ENCODE results near the gene ZDHHC5. TPM values are rescaled to one million over a fixed set of nuclear protein-coding genes. Genes with fewer than 3 reads are reported as not detected.
"Not testable (repeated sequence)": the region's sequence is repeated elsewhere in the genome, so short reads cannot be mapped to it uniquely, and the experiment has no call there.

The ZDHHC5 gene
- total RNA-seq, 1 experiment from 2014 or later = 42.0 TPM

- H3K9me3 ChIP-seq (replicated peaks) = 0 out of 2 replicates have a peak, but pooled peaks cover 3% of the 10 kb centered on the region
- H3K4me1 ChIP-seq (replicated peaks) = peaks cover 24% of the 10 kb centered on the region
- no peak overlapping the region for H3K27ac ChIP-seq
- DNase-seq (ENCODE audit: low read depth in 1 of 2, low spot score in 2 of 2) = peak in 1 of 2 experiments; percentile 38
- no peaks in the 10 kb centered on the region for H3K36me3 ChIP-seq
- no peak overlapping the region for H3K4me3 ChIP-seq
- H3K27me3 ChIP-seq (replicated peaks) = peaks cover 31% of the 10 kb centered on the region
These were observed 18.8 kb upstream of the ZDHHC5 start for GRCh38 chr11:57648801-57649735.

GRCh38 chr11:57649826-57650738, 17.8 kb upstream of the ZDHHC5 start, which contains the start of gene YPEL4:
YPEL4 (minus strand) TSS chr11:57649912; CDS start chr11:57647107, 2,805 bp downstream.
- Histone ChIP-seq H3K4me3 (no peak within 1 kb of the TSS), H3K27me3 (replicated peaks) (peaks cover 31% of the 10 kb centered on the region), H3K9me3 (replicated peaks) (0 out of 2 replicates have a peak, but pooled peaks cover 3% of the 10 kb centered on the region), H3K36me3 (no peaks in the 10 kb centered on the region), H3K27ac (no peak within 1 kb of the TSS), H3K4me1 (replicated peaks) (peaks cover 24% of the 10 kb centered on the region)
- peak; percentile 58 to 62 for DNase-seq (ENCODE audit: low read depth in 1 of 2, low spot score in 2 of 2)

GRCh38 chr11:57650739-57651090, 17.2 kb upstream of the ZDHHC5 start:
- no peak overlapping the region for H3K27ac ChIP-seq
- no peak overlapping the region for H3K4me3 ChIP-seq
- H3K27me3 ChIP-seq (replicated peaks) = peaks cover 31% of the 10 kb centered on the region
- H3K4me1 ChIP-seq (replicated peaks) = peaks cover 24% of the 10 kb centered on the region
- 0 out of 2 replicates have a peak, but pooled peaks cover 3% of the 10 kb centered on the region for H3K9me3 ChIP-seq (replicated peaks)
- no peak for DNase-seq (ENCODE audit: low read depth in 1 of 2, low spot score in 2 of 2)
- no peaks in the 10 kb centered on the region for H3K36me3 ChIP-seq

GRCh38 chr11:57651408-57651807, 16.5 kb upstream of the ZDHHC5 start:
- no peak overlapping the region for H3K27ac ChIP-seq
- H3K9me3 ChIP-seq (replicated peaks) = 0 out of 2 replicates have a peak, but pooled peaks cover 3% of the 10 kb centered on the region
- no peak for DNase-seq (ENCODE audit: low read depth in 1 of 2, low spot score in 2 of 2)
- no peaks in the 10 kb centered on the region for H3K36me3 ChIP-seq
- peaks cover 24% of the 10 kb centered on the region for H3K4me1 ChIP-seq (replicated peaks)
- peaks cover 31% of the 10 kb centered on the region for H3K27me3 ChIP-seq (replicated peaks)
- no peak overlapping the region for H3K4me3 ChIP-seq

- not testable (repeated sequence) for H3K4me3 ChIP-seq; DNase-seq (ENCODE audit: low read depth in 1 of 2, low spot score in 2 of 2); H3K36me3 ChIP-seq; H3K9me3 ChIP-seq (replicated peaks); H3K27ac ChIP-seq
- Histone ChIP-seq H3K27me3 (replicated peaks) (peaks cover 25% of the 10 kb centered on the region), H3K4me1 (replicated peaks) (peaks cover 21% of the 10 kb centered on the region)
These were observed 15.7 kb upstream of the ZDHHC5 start for GRCh38 chr11:57652230-57652629.

- H3K4me3 ChIP-seq = no peak overlapping the region
- H3K27me3 ChIP-seq (replicated peaks) = peaks cover 20% of the 10 kb centered on the region
- H3K4me1 ChIP-seq (replicated peaks) = peaks cover 19% of the 10 kb centered on the region
- H3K9me3 ChIP-seq (replicated peaks) = 0 out of 2 replicates have a peak, but pooled peaks cover 3% of the 10 kb centered on the region
- H3K27ac ChIP-seq = no peak overlapping the region
- DNase-seq (ENCODE audit: low read depth in 1 of 2, low spot score in 2 of 2) = no peak
- no peaks in the 10 kb centered on the region for H3K36me3 ChIP-seq
These were observed 15.3 kb upstream of the ZDHHC5 start for GRCh38 chr11:57652662-57653061.

GRCh38 chr11:57653163-57653562, 14.8 kb upstream of the ZDHHC5 start:
- Histone ChIP-seq H3K27ac (no peak overlapping the region), H3K9me3 (replicated peaks) (0 out of 2 replicates have a peak, but pooled peaks cover 1% of the 10 kb centered on the region), H3K4me3 (no peak overlapping the region), H3K27me3 (replicated peaks) (peaks cover 15% of the 10 kb centered on the region), H3K4me1 (replicated peaks) (peaks cover 18% of the 10 kb centered on the region), H3K36me3 (no peaks in the 10 kb centered on the region)
- DNase-seq (ENCODE audit: low read depth in 1 of 2, low spot score in 2 of 2) = no peak

- no peaks in the 10 kb centered on the region for H3K27me3 ChIP-seq (replicated peaks)
- no peaks in the 10 kb centered on the region for H3K9me3 ChIP-seq (replicated peaks)
- peaks cover 25% of the 10 kb centered on the region for H3K36me3 ChIP-seq
- H3K4me1 ChIP-seq (replicated peaks) = no peaks in the 10 kb centered on the region; the same call in 1 of the 2 replicates
- H3K27ac ChIP-seq = peak overlapping the region; percentile 25; the same call in 1 of the 2 replicates
- no peak for DNase-seq (ENCODE audit: low read depth in 1 of 2, low spot score in 2 of 2)
- peak overlapping the region; percentile 48 for H3K4me3 ChIP-seq
These were observed 11.1 kb upstream of the ZDHHC5 start for GRCh38 chr11:57656885-57657193.

GRCh38 chr11:57657194-57658022, 10.5 kb upstream of the ZDHHC5 start, which contains the start of gene CLP1:
CLP1 (plus strand) TSS chr11:57657762; CDS start chr11:57659477, 1,715 bp downstream.
- H3K27ac ChIP-seq = peak within 1 kb of the TSS; percentile 25; the same call in 1 of the 2 replicates
- H3K4me3 ChIP-seq = peak within 1 kb of the TSS; percentile 48
- DNase-seq (ENCODE audit: low read depth in 1 of 2, low spot score in 2 of 2) = peak; percentile 97 to 99
- H3K4me1 ChIP-seq (replicated peaks) = no peaks in the 10 kb centered on the region; the same call in 1 of the 2 replicates
- H3K27me3 ChIP-seq (replicated peaks) = no peaks in the 10 kb centered on the region
- no peaks in the 10 kb centered on the region for H3K9me3 ChIP-seq (replicated peaks)
- H3K36me3 ChIP-seq = peaks cover 28% of the 10 kb centered on the region

- H3K27me3 ChIP-seq (replicated peaks) = no peaks in the 10 kb centered on the region
- no peaks in the 10 kb centered on the region for H3K9me3 ChIP-seq (replicated peaks)
- DNase-seq (ENCODE audit: low read depth in 1 of 2, low spot score in 2 of 2) = no peak
- H3K4me1 ChIP-seq (replicated peaks) = no peaks in the 10 kb centered on the region; the same call in 1 of the 2 replicates
- peak overlapping the region; percentile 48 for H3K4me3 ChIP-seq
- H3K27ac ChIP-seq = no peak overlapping the region
- peaks cover 34% of the 10 kb centered on the region for H3K36me3 ChIP-seq
These were observed 9.9 kb upstream of the ZDHHC5 start for GRCh38 chr11:57658023-57658361.

- no peak overlapping the region for H3K27ac ChIP-seq
- no peaks in the 10 kb centered on the region for H3K9me3 ChIP-seq (replicated peaks)
- no peak overlapping the region for H3K4me3 ChIP-seq
- peaks cover 34% of the 10 kb centered on the region for H3K36me3 ChIP-seq
- H3K27me3 ChIP-seq (replicated peaks) = no peaks in the 10 kb centered on the region
- no peak for DNase-seq (ENCODE audit: low read depth in 1 of 2, low spot score in 2 of 2)
- H3K4me1 ChIP-seq (replicated peaks) = no peaks in the 10 kb centered on the region; the same call in 1 of the 2 replicates
These were observed 8.2 kb upstream of the ZDHHC5 start for GRCh38 chr11:57659669-57660068.

- H3K4me3 ChIP-seq = no peak overlapping the region
- peaks cover 4% of the 10 kb centered on the region for H3K4me1 ChIP-seq (replicated peaks)
- H3K9me3 ChIP-seq (replicated peaks) = no peaks in the 10 kb centered on the region
- H3K36me3 ChIP-seq = peaks cover 34% of the 10 kb centered on the region
- H3K27me3 ChIP-seq (replicated peaks) = no peaks in the 10 kb centered on the region
- DNase-seq (ENCODE audit: low read depth in 1 of 2, low spot score in 2 of 2) = no peak
- no peak overlapping the region for H3K27ac ChIP-seq
These were observed 5.0 kb upstream of the ZDHHC5 start for GRCh38 chr11:57662893-57663292.

GRCh38 chr11:57663975-57664374, 3.9 kb upstream of the ZDHHC5 start:
- Histone ChIP-seq H3K9me3 (replicated peaks) (no peaks in the 10 kb centered on the region), H3K36me3 (peaks cover 43% of the 10 kb centered on the region), H3K27ac (no peak overlapping the region), H3K27me3 (replicated peaks) (no peaks in the 10 kb centered on the region), H3K4me3 (no peak overlapping the region), H3K4me1 (replicated peaks) (peaks cover 6% of the 10 kb centered on the region)
- DNase-seq (ENCODE audit: low read depth in 1 of 2, low spot score in 2 of 2) = no peak

Data from SJSA1 (cell line).